Fibroblast of mammary gland (primary cell): ENCODE data around the gene G2E3.

Experiments
- DNase-seq: peaks from one replicate; pipeline ENCODE4 v3.0.0-alpha.2; 2010; ENCODE audit warnings: low read depth
- H3K4me3 ChIP-seq: 2 replicates; pipeline ENCODE4 v1.5.1; 2011; ENCODE audit warnings: low read depth, mild to moderate bottlenecking, low read length, moderate library complexity; ENCODE audit not compliant: control insufficient read depth
- TF ChIP-seq, protein P1 (sequence below): conservative IDR thresholded peaks from 2 replicates; pipeline ENCODE4 v1.5.1; 2011; ENCODE audit warnings: low read depth, low read length, inconsistent platforms; ENCODE audit not compliant: control insufficient read depth, insufficient read depth

The G2E3 gene

DNA sequence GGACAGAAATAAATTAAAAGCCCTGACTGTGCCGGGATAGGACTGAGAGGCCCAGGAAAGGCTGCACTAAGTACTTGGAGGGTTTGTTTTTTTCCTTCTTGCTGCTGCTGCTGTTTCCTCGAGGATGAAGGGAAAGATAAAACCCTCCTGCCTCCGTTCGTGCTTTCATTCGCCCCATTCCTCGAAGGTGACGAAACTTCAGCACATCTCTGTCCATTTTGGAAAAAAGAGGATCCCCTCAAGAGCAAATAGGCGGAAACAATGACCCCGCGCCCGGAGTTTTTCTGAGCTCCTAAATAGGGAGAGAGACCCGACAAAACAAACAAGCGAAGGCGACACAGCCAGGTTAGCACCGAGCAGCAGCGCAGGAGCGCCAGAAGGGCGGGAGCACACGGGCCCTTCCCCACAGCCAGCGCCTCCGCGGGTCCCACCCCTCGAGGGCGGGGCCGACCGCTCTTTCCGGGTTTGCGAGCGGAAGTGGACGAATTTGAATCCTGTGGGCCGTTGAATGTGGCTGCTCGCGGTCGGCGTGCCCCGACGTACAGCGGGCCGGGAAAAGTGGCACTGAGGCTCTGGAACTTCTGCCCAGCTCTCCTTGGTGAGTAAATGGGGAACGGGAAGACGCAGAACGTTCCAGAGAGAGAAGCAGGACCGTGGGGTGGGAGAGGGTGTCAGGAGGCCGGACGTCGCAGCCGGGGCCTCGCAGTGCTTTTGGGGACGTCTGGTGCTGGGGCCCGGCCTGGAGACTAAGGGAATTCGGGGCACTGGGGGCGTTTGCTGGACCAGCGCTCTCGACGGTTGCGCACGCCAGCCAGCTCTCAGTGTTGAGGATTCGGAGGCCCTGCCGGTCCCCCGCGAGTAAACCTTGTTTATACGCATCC is at the start of gene G2E3:
Gene G2E3 (plus strand): TSS at position 484 of the 881 bp plus-strand sequence. CDS start 21,922 bp downstream, outside the sequence.
- TF ChIP-seq, protein P1, sequence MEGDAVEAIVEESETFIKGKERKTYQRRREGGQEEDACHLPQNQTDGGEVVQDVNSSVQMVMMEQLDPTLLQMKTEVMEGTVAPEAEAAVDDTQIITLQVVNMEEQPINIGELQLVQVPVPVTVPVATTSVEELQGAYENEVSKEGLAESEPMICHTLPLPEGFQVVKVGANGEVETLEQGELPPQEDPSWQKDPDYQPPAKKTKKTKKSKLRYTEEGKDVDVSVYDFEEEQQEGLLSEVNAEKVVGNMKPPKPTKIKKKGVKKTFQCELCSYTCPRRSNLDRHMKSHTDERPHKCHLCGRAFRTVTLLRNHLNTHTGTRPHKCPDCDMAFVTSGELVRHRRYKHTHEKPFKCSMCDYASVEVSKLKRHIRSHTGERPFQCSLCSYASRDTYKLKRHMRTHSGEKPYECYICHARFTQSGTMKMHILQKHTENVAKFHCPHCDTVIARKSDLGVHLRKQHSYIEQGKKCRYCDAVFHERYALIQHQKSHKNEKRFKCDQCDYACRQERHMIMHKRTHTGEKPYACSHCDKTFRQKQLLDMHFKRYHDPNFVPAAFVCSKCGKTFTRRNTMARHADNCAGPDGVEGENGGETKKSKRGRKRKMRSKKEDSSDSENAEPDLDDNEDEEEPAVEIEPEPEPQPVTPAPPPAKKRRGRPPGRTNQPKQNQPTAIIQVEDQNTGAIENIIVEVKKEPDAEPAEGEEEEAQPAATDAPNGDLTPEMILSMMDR: no peak
- H3K4me3 ChIP-seq: peak within 1 kb of the TSS; percentile 97
- DNase-seq: peak; percentile 79

- no peak overlapping the region for H3K4me3 ChIP-seq
- TF ChIP-seq, protein P1: no peak
- no peak for DNase-seq
These were observed 41.2 kb upstream of the G2E3 start for GRCh38 chr14:30517737-30518136.

DNA sequence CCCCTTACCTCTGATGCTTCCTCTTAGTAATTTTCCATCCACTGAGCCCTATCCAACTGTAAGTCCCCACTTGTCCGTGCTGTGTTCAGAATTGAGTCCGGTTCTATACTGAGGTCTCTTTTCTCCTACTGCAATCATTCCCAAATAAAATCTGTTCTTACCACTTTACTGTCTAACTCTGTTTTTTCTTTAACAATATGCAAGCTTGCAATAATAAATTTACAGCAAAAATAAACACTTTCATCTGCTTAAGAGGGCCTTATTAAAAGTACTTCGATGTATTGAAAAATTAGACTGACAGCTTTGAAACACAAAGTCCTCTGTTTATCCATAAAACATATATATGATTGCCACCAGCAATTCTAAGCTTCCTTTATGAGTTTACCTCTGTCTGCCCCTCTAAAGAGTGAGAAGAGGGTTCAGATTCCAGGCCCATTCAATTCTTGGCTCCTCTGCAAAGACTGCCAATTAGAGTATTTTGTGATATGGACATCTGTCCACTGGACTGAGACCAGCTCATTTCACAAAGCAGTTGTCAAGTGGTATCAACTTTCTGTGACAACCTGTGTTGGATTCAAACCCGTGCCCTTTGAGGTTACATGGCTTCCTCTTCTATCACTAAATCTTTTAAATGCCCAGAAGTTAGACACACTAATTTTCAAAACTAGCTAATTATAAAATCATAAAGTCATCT is 39.9 kb upstream of the G2E3 start:
- H3K4me3 ChIP-seq: no peak overlapping the region
- TF ChIP-seq, protein P1: no peak
- DNase-seq: no peak

DNA sequence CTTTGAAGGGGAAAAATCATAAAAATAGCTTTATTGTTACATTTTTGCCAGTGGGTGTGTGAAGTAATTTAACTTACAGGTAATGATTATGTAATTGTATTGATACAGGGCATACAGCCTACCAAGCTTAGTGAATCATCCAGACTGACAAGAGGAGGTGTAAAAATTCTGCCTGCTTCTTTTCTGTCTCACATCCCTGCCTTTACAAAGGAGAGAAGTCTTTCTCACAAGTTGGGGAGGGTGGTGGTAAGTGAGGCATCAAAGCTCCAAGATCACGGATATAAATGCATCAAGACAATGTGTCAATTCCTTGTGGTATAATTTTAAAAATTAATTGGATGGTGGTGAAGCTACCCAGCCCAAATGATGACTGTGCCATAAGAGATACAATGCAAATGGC is 39.0 kb upstream of the G2E3 start:
- DNase-seq: no peak
- no peak overlapping the region for H3K4me3 ChIP-seq
- TF ChIP-seq, protein P1: no peak

- TF ChIP-seq, protein P1: no peak
- DNase-seq: no peak
- no peak overlapping the region for H3K4me3 ChIP-seq
These were observed 38.4 kb upstream of the G2E3 start for GRCh38 chr14:30520536-30520935.

DNA sequence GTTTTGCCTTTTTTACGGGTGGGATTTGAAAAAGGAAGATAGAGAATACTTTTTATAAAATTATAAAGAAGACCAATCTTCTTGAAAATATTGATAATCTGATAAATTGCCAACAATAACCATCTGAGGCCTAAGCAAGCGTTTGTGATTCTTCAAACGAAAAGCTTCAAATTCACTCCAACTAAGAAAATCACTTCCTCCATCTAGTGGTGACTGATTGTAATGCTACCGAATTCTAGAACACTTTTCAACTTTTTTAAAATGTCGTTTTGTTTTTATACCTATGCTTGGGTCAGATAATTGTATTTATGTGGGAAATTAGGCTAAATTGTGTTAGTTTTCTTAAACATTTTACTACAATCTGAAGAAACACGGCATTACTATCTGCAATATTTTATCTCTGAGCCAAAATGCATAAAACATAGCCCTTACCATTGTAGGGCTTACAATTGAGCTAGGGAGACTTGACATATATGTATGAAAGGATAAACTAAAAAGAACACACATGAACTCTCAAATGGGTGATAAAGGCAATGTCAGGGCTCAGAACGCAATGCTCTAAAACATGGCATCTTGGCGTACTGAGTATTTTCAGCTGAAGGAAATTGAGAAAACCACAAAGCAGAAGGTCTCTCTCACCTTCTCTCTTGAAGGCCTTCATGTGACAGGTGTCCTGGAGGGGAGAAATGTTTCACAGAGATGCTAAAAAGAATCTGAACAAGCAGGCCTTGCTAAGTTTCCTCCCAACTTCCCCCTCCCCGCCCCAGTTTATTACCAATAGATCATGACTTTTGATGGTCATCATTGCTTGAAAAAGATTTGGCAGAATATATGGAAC is 36.8 kb upstream of the G2E3 start:
- peak; percentile 62 for DNase-seq
- TF ChIP-seq, protein P1: peak; percentile 82
- H3K4me3 ChIP-seq: no peak overlapping the region
